ENCODE results near the gene LAMA3.

LAMA3 gene

GRCh38 chr18:23716516-23716915, 27.3 kb downstream of the LAMA3 start:
- Histone ChIP-seq H3K4me1 (ENCODE audit: insufficient read depth, insufficient read length) (no peaks in the 10 kb centered on the region), H3K9me3 (ENCODE audit: insufficient read depth, low read length) (peaks cover 18% of the 10 kb centered on the region), H3K9ac (ENCODE audit: insufficient read length, low read depth) (no peak overlapping the region), H3K4me3 (ENCODE audit: insufficient read length, low read depth) (no peak overlapping the region), H3K27me3 (ENCODE audit: insufficient read depth, insufficient read length) (no peaks in the 10 kb centered on the region), H3K36me3 (ENCODE audit: insufficient read depth, insufficient read length, low read length) (no peaks in the 10 kb centered on the region)
- peak; percentile 16 for DNase-seq (ENCODE audit: low read depth, low spot score)
- TF ChIP-seq SUZ12 (IDR thresholded peaks at IDR 0.05; ENCODE audit: extremely low read depth, insufficient read depth, insufficient read length) (no peak), YY1 (IDR thresholded peaks at IDR 0.05; ENCODE audit: insufficient read depth, insufficient read length) (no peak), ZNF274 (IDR thresholded peaks at IDR 0.05; ENCODE audit: low read depth, low read length) (no peak)

GRCh38 chr18:23716966-23717365, 27.7 kb downstream of the LAMA3 start:
- no peaks in the 10 kb centered on the region for H3K4me1 ChIP-seq (ENCODE audit: insufficient read depth, insufficient read length)
- DNase-seq (ENCODE audit: low read depth, low spot score): no peak

GRCh38 chr18:23718243-23718720, 29.0 kb downstream of the LAMA3 start:
- no peak for TF ChIP-seq SUZ12 (IDR thresholded peaks at IDR 0.05; ENCODE audit: extremely low read depth, insufficient read depth, insufficient read length)
- no peak for TF ChIP-seq YY1 (IDR thresholded peaks at IDR 0.05; ENCODE audit: insufficient read depth, insufficient read length)
- no peak for TF ChIP-seq ZNF274 (IDR thresholded peaks at IDR 0.05; ENCODE audit: low read depth, low read length)
- H3K9me3 ChIP-seq (ENCODE audit: insufficient read depth, low read length): peaks cover 18% of the 10 kb centered on the region
- H3K9ac ChIP-seq (ENCODE audit: insufficient read length, low read depth): no peak overlapping the region
- no peaks in the 10 kb centered on the region for H3K36me3 ChIP-seq (ENCODE audit: insufficient read depth, insufficient read length, low read length)
- H3K27me3 ChIP-seq (ENCODE audit: insufficient read depth, insufficient read length): no peaks in the 10 kb centered on the region
- no peak overlapping the region for H3K4me3 ChIP-seq (ENCODE audit: insufficient read length, low read depth)
- no peak for DNase-seq (ENCODE audit: low read depth, low spot score)
- no peaks in the 10 kb centered on the region for H3K4me1 ChIP-seq (ENCODE audit: insufficient read depth, insufficient read length)

More at GRCh38 chr18:23716966-23717365, 27.7 kb downstream of the LAMA3 start:
- Histone ChIP-seq H3K36me3 (ENCODE audit: insufficient read depth, insufficient read length, low read length) (no peaks in the 10 kb centered on the region), H3K27me3 (ENCODE audit: insufficient read depth, insufficient read length) (no peaks in the 10 kb centered on the region), H3K9me3 (ENCODE audit: insufficient read depth, low read length) (peaks cover 18% of the 10 kb centered on the region), H3K4me3 (ENCODE audit: insufficient read length, low read depth) (no peak overlapping the region), H3K9ac (ENCODE audit: insufficient read length, low read depth) (no peak overlapping the region)
- no peak for TF ChIP-seq YY1 (IDR thresholded peaks at IDR 0.05; ENCODE audit: insufficient read depth, insufficient read length)
- TF ChIP-seq ZNF274 (IDR thresholded peaks at IDR 0.05; ENCODE audit: low read depth, low read length): no peak
- no peak for TF ChIP-seq SUZ12 (IDR thresholded peaks at IDR 0.05; ENCODE audit: extremely low read depth, insufficient read depth, insufficient read length)

- TF ChIP-seq SUZ12 (IDR thresholded peaks at IDR 0.05; ENCODE audit: extremely low read depth, insufficient read depth, insufficient read length) (no peak), YY1 (IDR thresholded peaks at IDR 0.05; ENCODE audit: insufficient read depth, insufficient read length) (no peak), ZNF274 (IDR thresholded peaks at IDR 0.05; ENCODE audit: low read depth, low read length) (no peak)
- Histone ChIP-seq H3K36me3 (ENCODE audit: insufficient read depth, insufficient read length, low read length) (no peaks in the 10 kb centered on the region), H3K9me3 (ENCODE audit: insufficient read depth, low read length) (peaks cover 18% of the 10 kb centered on the region), H3K4me1 (ENCODE audit: insufficient read depth, insufficient read length) (no peaks in the 10 kb centered on the region), H3K9ac (ENCODE audit: insufficient read length, low read depth) (no peak overlapping the region), H3K27me3 (ENCODE audit: insufficient read depth, insufficient read length) (no peaks in the 10 kb centered on the region), H3K4me3 (ENCODE audit: insufficient read length, low read depth) (no peak overlapping the region)
- no peak for DNase-seq (ENCODE audit: low read depth, low spot score)
Observed at GRCh38 chr18:23718731-23719130, 29.5 kb downstream of the LAMA3 start.

DNA sequence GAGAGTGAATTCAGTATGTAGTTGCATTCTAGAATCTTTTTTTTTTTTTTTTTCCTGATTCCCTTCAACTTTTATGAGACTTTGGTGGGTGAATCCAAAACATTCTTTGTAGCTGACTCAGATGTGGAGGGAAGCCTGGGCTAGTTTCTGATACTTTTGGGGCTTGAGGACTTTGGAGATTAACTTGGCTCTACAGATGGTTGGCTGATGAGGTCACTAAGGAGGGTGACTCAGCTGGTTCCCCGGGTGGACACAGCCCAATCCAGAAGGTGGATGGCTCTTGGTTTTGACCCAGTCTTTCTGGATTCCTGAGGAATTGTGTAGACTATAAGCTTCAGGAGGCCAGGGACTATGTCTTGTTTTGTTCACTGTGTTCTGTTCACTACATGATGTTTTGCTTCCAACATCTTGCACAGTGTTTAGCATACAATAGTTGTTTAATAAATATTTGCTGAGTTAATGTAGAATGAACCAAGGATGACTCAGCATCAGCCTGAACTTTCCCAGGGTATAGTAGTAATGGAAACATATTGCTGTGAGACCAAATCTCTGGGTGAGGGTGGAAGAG, 30.5 kb downstream of the LAMA3 start:
- peak; percentile 42 for DNase-seq (ENCODE audit: low read depth, low spot score)
- Histone ChIP-seq H3K9me3 (ENCODE audit: insufficient read depth, low read length) (peaks cover 18% of the 10 kb centered on the region), H3K27me3 (ENCODE audit: insufficient read depth, insufficient read length) (no peaks in the 10 kb centered on the region), H3K9ac (ENCODE audit: insufficient read length, low read depth) (no peak overlapping the region), H3K4me1 (ENCODE audit: insufficient read depth, insufficient read length) (no peaks in the 10 kb centered on the region), H3K36me3 (ENCODE audit: insufficient read depth, insufficient read length, low read length) (no peaks in the 10 kb centered on the region), H3K4me3 (ENCODE audit: insufficient read length, low read depth) (no peak overlapping the region)
- TF ChIP-seq YY1 (IDR thresholded peaks at IDR 0.05; ENCODE audit: insufficient read depth, insufficient read length) (no peak), SUZ12 (IDR thresholded peaks at IDR 0.05; ENCODE audit: extremely low read depth, insufficient read depth, insufficient read length) (no peak), ZNF274 (IDR thresholded peaks at IDR 0.05; ENCODE audit: low read depth, low read length) (no peak)

DNA sequence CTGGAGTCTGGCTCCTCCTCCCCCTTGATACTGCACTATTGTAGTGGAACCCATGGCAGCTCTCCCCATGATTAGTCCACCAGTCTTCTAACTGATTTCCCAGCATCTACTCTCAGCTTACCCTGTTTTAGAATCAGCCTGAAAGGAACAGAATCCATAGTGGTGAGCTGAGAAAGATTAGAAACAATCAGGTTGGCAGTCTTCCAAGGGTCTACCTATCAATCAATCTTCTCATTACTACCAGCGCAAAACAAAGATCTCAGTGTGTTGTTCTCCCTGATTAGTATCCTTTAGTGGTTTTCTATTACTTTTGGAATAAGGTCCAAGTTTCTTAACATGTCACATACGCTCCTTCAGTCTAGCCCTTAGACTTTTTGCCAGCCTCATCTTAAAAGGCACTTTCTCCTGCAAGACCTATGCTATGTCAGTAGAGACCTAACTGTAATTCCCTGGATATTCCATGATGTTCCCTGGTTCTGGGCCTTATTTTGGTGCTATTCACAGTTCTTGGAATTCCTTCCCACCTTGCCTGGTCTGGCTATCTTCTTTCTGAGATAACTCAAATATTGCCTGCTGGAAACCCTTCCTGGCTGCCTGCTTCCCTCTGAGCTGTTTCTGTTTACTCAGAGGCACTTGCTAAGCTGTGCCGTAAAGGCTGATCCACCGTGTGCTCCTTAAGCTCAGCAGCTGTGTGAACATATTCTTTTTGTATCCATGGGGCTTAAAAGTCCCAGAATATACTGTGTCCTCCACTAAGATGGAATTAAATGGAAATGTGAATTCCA, 32.6 kb downstream of the LAMA3 start:
- TF ChIP-seq YY1 (IDR thresholded peaks at IDR 0.05; ENCODE audit: insufficient read depth, insufficient read length) (no peak), ZNF274 (IDR thresholded peaks at IDR 0.05; ENCODE audit: low read depth, low read length) (no peak), SUZ12 (IDR thresholded peaks at IDR 0.05; ENCODE audit: extremely low read depth, insufficient read depth, insufficient read length) (no peak)
- peaks cover 18% of the 10 kb centered on the region for H3K9me3 ChIP-seq (ENCODE audit: insufficient read depth, low read length)
- H3K36me3 ChIP-seq (ENCODE audit: insufficient read depth, insufficient read length, low read length): no peaks in the 10 kb centered on the region
- no peaks in the 10 kb centered on the region for H3K4me1 ChIP-seq (ENCODE audit: insufficient read depth, insufficient read length)
- DNase-seq (ENCODE audit: low read depth, low spot score): no peak
- H3K4me3 ChIP-seq (ENCODE audit: insufficient read length, low read depth): no peak overlapping the region
- no peaks in the 10 kb centered on the region for H3K27me3 ChIP-seq (ENCODE audit: insufficient read depth, insufficient read length)
- no peak overlapping the region for H3K9ac ChIP-seq (ENCODE audit: insufficient read length, low read depth)

GRCh38 chr18:23722646-23723045, 33.4 kb downstream of the LAMA3 start:
- no peak for DNase-seq (ENCODE audit: low read depth, low spot score)
- TF ChIP-seq ZNF274 (IDR thresholded peaks at IDR 0.05; ENCODE audit: low read depth, low read length) (no peak), YY1 (IDR thresholded peaks at IDR 0.05; ENCODE audit: insufficient read depth, insufficient read length) (no peak), SUZ12 (IDR thresholded peaks at IDR 0.05; ENCODE audit: extremely low read depth, insufficient read depth, insufficient read length) (no peak)
- H3K9ac ChIP-seq (ENCODE audit: insufficient read length, low read depth): no peak overlapping the region
- H3K27me3 ChIP-seq (ENCODE audit: insufficient read depth, insufficient read length): no peaks in the 10 kb centered on the region
- peaks cover 18% of the 10 kb centered on the region for H3K9me3 ChIP-seq (ENCODE audit: insufficient read depth, low read length)
- H3K4me3 ChIP-seq (ENCODE audit: insufficient read length, low read depth): no peak overlapping the region
- H3K36me3 ChIP-seq (ENCODE audit: insufficient read depth, insufficient read length, low read length): no peaks in the 10 kb centered on the region
- no peaks in the 10 kb centered on the region for H3K4me1 ChIP-seq (ENCODE audit: insufficient read depth, insufficient read length)
